IMR-90 (cell line): ENCODE results near the gene CD96. TPM values are rescaled to one million over a fixed set of nuclear protein-coding genes. Genes with fewer than 3 reads are reported as not detected.

Source experiments
- ATAC-seq: fragments of 200-7000 bp; cut with Tn5 transposase; 2 replicates; pipeline ENCODE4 v1.9.1; 2020; ENCODE audit warnings: low read depth, mild to moderate bottlenecking, moderate library complexity
- BruUV-seq: library from RNA; stranded (reverse); fragments of 400-500 nt; replicated peaks from 2 replicates; lab custom pipeline; 2021; lab: Mats Ljungman, UMichigan
- CTCF ChIA-PET: fragments of 300-600 bp; formaldehyde crosslinking; extraction: SDS; loops from one replicate; lab custom pipeline; 2021; ENCODE audit warnings: antibody characterized with exemption; lab: Yijun Ruan, JAX
- POLR2A ChIA-PET: fragments of 300-600 bp; sonication (Branson Sonifier 250); formaldehyde crosslinking; loops from one replicate; lab custom pipeline; 2022; ENCODE audit warnings: antibody characterized with exemption; ENCODE audit not compliant: unreplicated experiment; lab: Charles Lee
- DNase-seq: peaks from one replicate; pipeline ENCODE4 v3.0.0; 2013
- H2AFZ ChIP-seq: replicated peaks from 2 replicates; pipeline ENCODE3; 2013; ENCODE audit warnings: low read length, mild to moderate bottlenecking; ENCODE audit not compliant: poor library complexity
- H2AK5ac ChIP-seq: 2 replicates; pipeline ENCODE4 v1.6.1; 2013; ENCODE audit warnings: low read depth, low read length, inconsistent platforms
- H2AK9ac ChIP-seq: replicated peaks from 2 replicates; pipeline ENCODE3; 2013; ENCODE audit warnings: mild to moderate bottlenecking, low read depth, low read length, moderate library complexity; ENCODE audit not compliant: poor library complexity
- H2BK120ac ChIP-seq: 2 replicates; pipeline ENCODE4 v1.6.1; 2013; ENCODE audit warnings: low read depth, low read length, inconsistent platforms
- H2BK15ac ChIP-seq: 3 replicates; pipeline ENCODE4 v1.6.1; 2013; ENCODE audit warnings: low read depth, low read length, inconsistent platforms
- H2BK20ac ChIP-seq: 2 replicates; pipeline ENCODE4 v1.6.1; 2013; ENCODE audit warnings: low read depth, mild to moderate bottlenecking, inconsistent platforms, low read length, moderate library complexity
- H2BK5ac ChIP-seq: 2 replicates; pipeline ENCODE4 v1.6.1; 2013; ENCODE audit warnings: mild to moderate bottlenecking, low read depth, low read length, inconsistent platforms; ENCODE audit not compliant: poor library complexity, severe bottlenecking
- H3K14ac ChIP-seq: replicated peaks from 2 replicates; pipeline ENCODE4 v1.6.1; 2013; ENCODE audit warnings: low read depth, low read length, inconsistent platforms
- H3K18ac ChIP-seq: 2 replicates; pipeline ENCODE4 v1.6.1; 2013; ENCODE audit warnings: low read depth, low read length, control low read depth
- H3K23ac ChIP-seq: 2 replicates; pipeline ENCODE4 v1.6.1; 2013; ENCODE audit warnings: low read depth, low read length, inconsistent platforms
- H3K27ac ChIP-seq: 2 replicates; pipeline ENCODE4 v1.5.1; 2013; ENCODE audit warnings: mild to moderate bottlenecking, control low read depth, low read length; ENCODE audit not compliant: insufficient read depth
- H3K27me3 ChIP-seq: 2 replicates; pipeline ENCODE4 v1.6.1; 2013; ENCODE audit warnings: low read length; ENCODE audit not compliant: control insufficient read depth, insufficient read depth
- H3K36me3 ChIP-seq: 2 replicates; pipeline ENCODE4 v1.6.1; 2013; ENCODE audit warnings: low read length, mixed read lengths; ENCODE audit not compliant: control insufficient read depth, insufficient read depth
- H3K4ac ChIP-seq: 2 replicates; pipeline ENCODE4 v1.6.1; 2013; ENCODE audit warnings: low read depth, low read length, inconsistent platforms
- H3K4me1 ChIP-seq: 2 replicates; pipeline ENCODE4 v1.6.1; 2013; ENCODE audit warnings: low read length, mixed read lengths; ENCODE audit not compliant: control insufficient read depth, insufficient read depth
- H3K4me2 ChIP-seq: 2 replicates; pipeline ENCODE4 v1.6.1; 2013; ENCODE audit warnings: low read depth, mild to moderate bottlenecking, control low read depth, low read length, moderate library complexity
- H3K4me3 ChIP-seq: 2 replicates; pipeline ENCODE4 v1.5.1; 2013; ENCODE audit warnings: low read depth, mild to moderate bottlenecking, control low read depth, low read length, moderate library complexity; ENCODE audit not compliant: insufficient read depth
- H3K56ac ChIP-seq: 2 replicates; pipeline ENCODE4 v1.6.1; 2013; ENCODE audit warnings: low read length, inconsistent platforms; ENCODE audit not compliant: insufficient read depth; ENCODE audit errors: extremely low read depth
- H3K79me1 ChIP-seq, 2 experiments: 2 replicates each; pipeline ENCODE4 v1.6.1; 2013; ENCODE audit warnings: low read length in 2 of 2, inconsistent platforms in 1 of 2, low read depth in 1 of 2
- H3K9ac ChIP-seq: 2 replicates; pipeline ENCODE4 v1.6.1; 2013; ENCODE audit warnings: low read depth, low read length, control low read depth
- H3K9me1 ChIP-seq: 2 replicates; pipeline ENCODE4 v1.6.1; 2013; ENCODE audit warnings: low read length, inconsistent platforms; ENCODE audit not compliant: insufficient read depth
- H3K9me3 ChIP-seq: 2 replicates; pipeline ENCODE4 v1.6.1; 2013; ENCODE audit warnings: low read length; ENCODE audit not compliant: control insufficient read depth, insufficient read depth
- H4K20me1 ChIP-seq: 2 replicates; pipeline ENCODE4 v1.6.1; 2013; ENCODE audit warnings: low read length, inconsistent platforms; ENCODE audit not compliant: insufficient read depth
- H4K5ac ChIP-seq: 2 replicates; pipeline ENCODE4 v1.6.1; 2013; ENCODE audit warnings: mild to moderate bottlenecking, low read depth, low read length, control low read depth
- H4K8ac ChIP-seq, 2 experiments: 2 replicates each; pipeline ENCODE4 v1.6.1; 2013; ENCODE audit warnings: low read depth in 2 of 2, low read length in 2 of 2, control low read depth in 1 of 2, inconsistent platforms in 1 of 2
- H4K91ac ChIP-seq: 2 replicates; pipeline ENCODE4 v1.6.1; 2013; ENCODE audit warnings: low read depth, low read length, inconsistent platforms; ENCODE audit not compliant: insufficient read depth
- BHLHE40 ChIP-seq: fragments of 150-350 bp; IDR thresholded peaks from 2 replicates; pipeline ENCODE4 v1.6.1; 2016; ENCODE audit warnings: mild to moderate bottlenecking, low read depth, low read length
- CEBPB ChIP-seq: IDR thresholded peaks from 2 replicates; pipeline ENCODE4 v1.6.1; 2012; ENCODE audit warnings: low read depth, low read length, improper control_type of control experiment
- CHD1 ChIP-seq: IDR thresholded peaks from 2 replicates; pipeline ENCODE4 v1.6.1; 2012; ENCODE audit warnings: low read depth, low read length, improper control_type of control experiment
- FOS ChIP-seq: fragments of 150-350 bp; IDR thresholded peaks from 2 replicates; pipeline ENCODE4 v1.6.1; 2016; ENCODE audit warnings: low read depth, low read length
- MAFK ChIP-seq: IDR thresholded peaks from 2 replicates; pipeline ENCODE4 v1.6.1; 2012; ENCODE audit warnings: low read depth, low read length, improper control_type of control experiment
- MAZ ChIP-seq: IDR thresholded peaks from 2 replicates; pipeline ENCODE4 v1.6.1; 2012; ENCODE audit warnings: low read depth, mild to moderate bottlenecking, low read length, improper control_type of control experiment, moderate library complexity, borderline replicate concordance
- MXI1 ChIP-seq: IDR thresholded peaks from 2 replicates; pipeline ENCODE4 v1.6.1; 2012; ENCODE audit warnings: low read depth, mild to moderate bottlenecking, low read length, moderate library complexity, borderline replicate concordance
- NFE2L2 ChIP-seq: fragments of 150-350 bp; IDR thresholded peaks from 2 replicates; pipeline ENCODE4 v1.6.1; 2016; ENCODE audit warnings: low read depth, mild to moderate bottlenecking, low read length
- POLR2A ChIP-seq: IDR thresholded peaks from 2 replicates; pipeline ENCODE4 v1.6.1; 2012; ENCODE audit warnings: mild to moderate bottlenecking, low read depth, low read length
- RAD21 ChIP-seq: IDR thresholded peaks from 2 replicates; pipeline ENCODE4 v1.6.1; 2012; ENCODE audit warnings: low read length, improper control_type of control experiment
- RCOR1 ChIP-seq: IDR thresholded peaks from 2 replicates; pipeline ENCODE4 v1.6.1; 2012; ENCODE audit warnings: mild to moderate bottlenecking, low read length, improper control_type of control experiment; ENCODE audit not compliant: insufficient replicate concordance
- RFX5 ChIP-seq: IDR thresholded peaks from 2 replicates; pipeline ENCODE4 v1.8.0; 2012; ENCODE audit warnings: low read depth, mild to moderate bottlenecking, low read length, moderate library complexity
- SMC3 ChIP-seq: fragments of 150-350 bp; IDR thresholded peaks from 2 replicates; pipeline ENCODE4 v1.6.1; 2016; ENCODE audit warnings: low read depth, mild to moderate bottlenecking, antibody characterized with exemption, low read length, moderate library complexity
- WGBS, 2 experiments: methylation state at CpG; one replicate each; pipeline versions ENCODE4 v1.1.5 to v1.1.7; 2013; ENCODE audit warnings: missing lambda C conversion rate in 2 of 2; ENCODE audit not compliant: insufficient read length in 1 of 2; ENCODE audit errors: extremely low coverage in 2 of 2; 5-methylcytosine and 5-hydroxymethylcytosine counted together
- dilution Hi-C: fragments of 300-500 bp; cut with HindIII; formaldehyde crosslinking; loops from one replicate; pipeline ENCODE4 v1.14.3; 2018; ENCODE audit warnings: low sequenced_read_pairs; ENCODE audit not compliant: unreplicated experiment
- in situ Hi-C: fragments of 300-500 bp; cut with MboI; formaldehyde crosslinking; loops from 3 replicates; pipeline ENCODE4 v1.14.3; 2019; ENCODE audit warnings: low sequenced_read_pairs, inconsistent platforms, mixed read lengths
- intact Hi-C: fragments of 100-400 bp; cut with micrococcal nuclease; formaldehyde crosslinking; loops from 2 replicates; pipeline ENCODE4 v1.10.0; 2022
- polyA plus RNA-seq, 3 experiments: library from polyadenylated mRNA; depleted of rRNA; stranded (reverse); fragments of >200 nt; gene quantifications; 2 replicates each; pipeline ENCODE4 v1.2.3, GENCODE V29; 2012; ENCODE audit warnings: low replicate concordance in 1 of 3
- total RNA-seq: library from RNA; depleted of rRNA; stranded (reverse); fragments of >200 nt; gene quantifications from 2 replicates; pipeline ENCODE4 v1.2.3, GENCODE V29; 2012
- TF ChIP-seq, protein P1 (sequence below): conservative IDR thresholded peaks from 2 replicates; pipeline ENCODE4 v1.5.1; 2012; ENCODE audit warnings: mild to moderate bottlenecking, low read depth, low read length, improper control_type of control experiment
- TF ChIP-seq, protein P2 (sequence below): fragments of 150-350 bp; IDR thresholded peaks from 2 replicates; pipeline ENCODE4 v1.6.1; 2016; ENCODE audit warnings: low read depth, mild to moderate bottlenecking, low read length, moderate library complexity, borderline replicate concordance
- TF ChIP-seq, protein P3 (sequence below): fragments of 150-350 bp; IDR thresholded peaks from 2 replicates; pipeline ENCODE4 v1.6.1; 2017; ENCODE audit warnings: mild to moderate bottlenecking, antibody characterized with exemption, low read length, low read depth

CD96 gene
- total and polyA plus RNA-seq, 2 of the 4 experiments (the other 2 are of a cell fraction), result 0.05 to 0.18 TPM

DNA sequence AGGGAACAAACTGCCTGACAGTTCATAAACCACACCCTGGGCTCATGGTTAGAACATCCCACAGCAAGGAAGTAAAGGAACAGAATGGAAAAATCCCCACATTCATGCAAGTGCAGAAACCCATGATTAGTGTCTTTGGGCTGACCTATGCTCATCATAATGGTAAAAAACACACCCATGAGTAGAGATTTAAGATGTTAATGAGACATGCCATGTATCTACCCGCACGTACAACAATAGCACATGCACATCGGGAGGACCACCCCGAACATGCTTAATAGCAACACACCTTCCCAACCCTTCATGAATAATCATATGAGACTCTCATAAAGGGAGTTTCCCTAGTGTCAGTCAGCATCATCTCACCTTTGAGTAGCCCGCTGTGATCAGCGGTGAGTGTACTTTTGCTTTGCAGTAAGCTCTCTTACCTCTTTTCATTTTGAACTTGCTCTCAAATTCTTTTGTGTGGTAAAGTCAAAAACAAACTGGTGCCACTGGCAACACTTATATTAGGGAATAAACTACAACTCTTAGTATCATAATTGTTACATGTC is 30.0 kb downstream of the CD96 start:
- in situ Hi-C loops, result loop anchor here (10.0 kb wide), 1 partner anchor 143 kb away; no protein-coding TSS in a partner anchor
- Histone ChIP-seq H4K91ac (no peak overlapping the region), H3K9me3 (no peaks in the 10 kb centered on the region), H3K4me3 (no peak overlapping the region), H3K23ac (no peak overlapping the region), H2AK5ac (no peak overlapping the region), H3K27ac (no peak overlapping the region), H3K4me1 (no peaks in the 10 kb centered on the region), H2AK9ac (no peak overlapping the region), H4K5ac (no peak overlapping the region), H3K36me3 (no peaks in the 10 kb centered on the region), H3K9me1 (no peaks in the 10 kb centered on the region), H3K4ac (no peak overlapping the region), H2BK5ac (no peak overlapping the region), H3K56ac (no peak overlapping the region), H2BK120ac (no peak overlapping the region), H2BK20ac (no peak overlapping the region), H3K4me2 (no peak overlapping the region), H4K8ac (no peak overlapping the region), H4K20me1 (no peaks in the 10 kb centered on the region), H2AFZ (no peak overlapping the region), H3K14ac (no peak overlapping the region), H2BK15ac (no peak overlapping the region), H3K27me3 (peaks cover 2% of the 10 kb centered on the region; the same call in 1 of the 2 replicates), H3K79me1 (no peaks in the 10 kb centered on the region), H3K18ac (no peak overlapping the region), H3K9ac (no peak overlapping the region)
- DNase-seq, result no peak
- intact Hi-C loops, result loop anchor here (10.0 kb wide), 1 partner anchor 393 kb away; no protein-coding TSS in a partner anchor
- no CpG with 5 or more reads among the region's 6 CpGs for WGBS, 2 experiments
- BruUV-seq, result no TSS peak
- no peak for ATAC-seq
- no peak for TF ChIP-seq CHD1
- TF ChIP-seq POLR2A, result no peak
- TF ChIP-seq, protein P1, sequence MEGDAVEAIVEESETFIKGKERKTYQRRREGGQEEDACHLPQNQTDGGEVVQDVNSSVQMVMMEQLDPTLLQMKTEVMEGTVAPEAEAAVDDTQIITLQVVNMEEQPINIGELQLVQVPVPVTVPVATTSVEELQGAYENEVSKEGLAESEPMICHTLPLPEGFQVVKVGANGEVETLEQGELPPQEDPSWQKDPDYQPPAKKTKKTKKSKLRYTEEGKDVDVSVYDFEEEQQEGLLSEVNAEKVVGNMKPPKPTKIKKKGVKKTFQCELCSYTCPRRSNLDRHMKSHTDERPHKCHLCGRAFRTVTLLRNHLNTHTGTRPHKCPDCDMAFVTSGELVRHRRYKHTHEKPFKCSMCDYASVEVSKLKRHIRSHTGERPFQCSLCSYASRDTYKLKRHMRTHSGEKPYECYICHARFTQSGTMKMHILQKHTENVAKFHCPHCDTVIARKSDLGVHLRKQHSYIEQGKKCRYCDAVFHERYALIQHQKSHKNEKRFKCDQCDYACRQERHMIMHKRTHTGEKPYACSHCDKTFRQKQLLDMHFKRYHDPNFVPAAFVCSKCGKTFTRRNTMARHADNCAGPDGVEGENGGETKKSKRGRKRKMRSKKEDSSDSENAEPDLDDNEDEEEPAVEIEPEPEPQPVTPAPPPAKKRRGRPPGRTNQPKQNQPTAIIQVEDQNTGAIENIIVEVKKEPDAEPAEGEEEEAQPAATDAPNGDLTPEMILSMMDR, result no peak
- no peak for TF ChIP-seq RFX5
- no peak for TF ChIP-seq RCOR1
- TF ChIP-seq MXI1, result no peak
- TF ChIP-seq SMC3, result no peak
- no peak for TF ChIP-seq BHLHE40
- no peak for TF ChIP-seq CEBPB
- TF ChIP-seq NFE2L2, result no peak
- no peak for TF ChIP-seq FOS
- no peak for TF ChIP-seq RAD21
- no peak for TF ChIP-seq MAZ
- TF ChIP-seq, protein P2, sequence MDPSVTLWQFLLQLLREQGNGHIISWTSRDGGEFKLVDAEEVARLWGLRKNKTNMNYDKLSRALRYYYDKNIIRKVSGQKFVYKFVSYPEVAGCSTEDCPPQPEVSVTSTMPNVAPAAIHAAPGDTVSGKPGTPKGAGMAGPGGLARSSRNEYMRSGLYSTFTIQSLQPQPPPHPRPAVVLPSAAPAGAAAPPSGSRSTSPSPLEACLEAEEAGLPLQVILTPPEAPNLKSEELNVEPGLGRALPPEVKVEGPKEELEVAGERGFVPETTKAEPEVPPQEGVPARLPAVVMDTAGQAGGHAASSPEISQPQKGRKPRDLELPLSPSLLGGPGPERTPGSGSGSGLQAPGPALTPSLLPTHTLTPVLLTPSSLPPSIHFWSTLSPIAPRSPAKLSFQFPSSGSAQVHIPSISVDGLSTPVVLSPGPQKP, result no peak
- no peak for TF ChIP-seq MAFK
- TF ChIP-seq, protein P3, sequence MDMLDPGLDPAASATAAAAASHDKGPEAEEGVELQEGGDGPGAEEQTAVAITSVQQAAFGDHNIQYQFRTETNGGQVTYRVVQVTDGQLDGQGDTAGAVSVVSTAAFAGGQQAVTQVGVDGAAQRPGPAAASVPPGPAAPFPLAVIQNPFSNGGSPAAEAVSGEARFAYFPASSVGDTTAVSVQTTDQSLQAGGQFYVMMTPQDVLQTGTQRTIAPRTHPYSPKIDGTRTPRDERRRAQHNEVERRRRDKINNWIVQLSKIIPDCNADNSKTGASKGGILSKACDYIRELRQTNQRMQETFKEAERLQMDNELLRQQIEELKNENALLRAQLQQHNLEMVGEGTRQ, result no peak
- CTCF ChIA-PET, result interaction anchor here (0.6 kb wide), 1 partner anchor 19 kb away, joined by 3 read pairs; no protein-coding TSS in a partner anchor
- POLR2A ChIA-PET, result no interaction called here
- dilution Hi-C loops, result no loop called here
